ENCODE results near the gene KRT39.

The KRT39 gene

DNA sequence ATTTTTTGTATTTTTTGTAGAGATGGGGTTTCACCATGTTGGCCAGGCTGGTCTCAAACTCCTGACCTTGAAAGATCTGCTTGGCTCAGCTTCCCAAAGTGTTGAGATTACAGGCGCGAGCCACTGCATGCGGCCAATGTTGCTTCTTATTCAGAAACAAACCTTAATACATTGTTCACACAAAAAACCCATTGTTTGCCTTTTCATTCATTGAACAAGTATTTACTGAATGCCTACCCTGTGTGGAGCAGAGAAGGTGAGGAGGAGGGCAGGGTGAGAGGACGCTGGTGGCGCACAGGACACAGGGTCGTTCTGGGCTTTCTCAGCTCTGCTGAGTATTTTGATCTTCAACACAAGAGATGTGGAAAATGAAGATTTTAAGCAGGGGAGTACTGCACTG lies 21.3 kb downstream of the KRT39 start:
- no peaks in the 10 kb centered on the region for H3K36me3 ChIP-seq (ENCODE audit: insufficient read depth, low read length)
- DNase-seq (ENCODE audit: low read depth, low spot score): no peak
- no peak overlapping the region for H3K9ac ChIP-seq (ENCODE audit: insufficient read length)

DNA sequence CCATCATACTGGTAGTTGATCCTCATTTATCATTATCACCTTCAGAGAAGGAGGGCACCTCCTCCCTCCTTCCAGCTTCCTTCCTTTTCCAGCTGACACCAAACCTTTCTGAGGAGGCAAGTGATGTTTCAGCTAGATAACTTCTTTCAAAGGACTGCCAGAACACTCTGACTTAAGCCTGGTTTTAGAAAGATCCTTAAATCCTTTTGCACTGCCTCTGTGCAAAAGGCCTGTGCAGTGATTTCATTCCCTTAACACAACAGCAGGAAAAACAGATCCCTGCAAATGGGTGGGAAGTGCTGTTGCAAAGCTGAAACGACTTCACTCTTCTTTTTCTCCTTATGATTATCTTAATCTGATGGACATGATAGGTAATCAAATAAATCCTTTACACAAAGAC lies 22.2 kb downstream of the KRT39 start:
- no peaks in the 10 kb centered on the region for H3K9me3 ChIP-seq (ENCODE audit: low read depth, low read length)
- H3K9ac ChIP-seq (ENCODE audit: insufficient read length): no peak overlapping the region
- TF ChIP-seq POLR2AphosphoS5 (IDR thresholded peaks at IDR 0.05; ENCODE audit: borderline replicate concordance, low read depth, low read length) (no peak), FOXP2 (optimal IDR thresholded peaks at IDR 0.05; ENCODE audit: control extremely low read depth, extremely low read length, insufficient read depth) (no peak), EZH2 (IDR thresholded peaks at IDR 0.05) (no peak)
- no peak for DNase-seq (ENCODE audit: low read depth, low spot score)
- H3K27ac ChIP-seq: no peak overlapping the region
- no peak overlapping the region for H3K4me3 ChIP-seq
- no peaks in the 10 kb centered on the region for H3K36me3 ChIP-seq (ENCODE audit: insufficient read depth, low read length)

More for the DNA sequence above, 21.3 kb downstream of the KRT39 start:
- no peak for TF ChIP-seq FOXP2 (optimal IDR thresholded peaks at IDR 0.05; ENCODE audit: control extremely low read depth, extremely low read length, insufficient read depth)
- TF ChIP-seq POLR2AphosphoS5 (IDR thresholded peaks at IDR 0.05; ENCODE audit: borderline replicate concordance, low read depth, low read length): no peak
- TF ChIP-seq EZH2 (IDR thresholded peaks at IDR 0.05): no peak
- Histone ChIP-seq H3K27ac (no peak overlapping the region), H3K9me3 (ENCODE audit: low read depth, low read length) (no peaks in the 10 kb centered on the region), H3K4me3 (no peak overlapping the region)

- no peak for DNase-seq (ENCODE audit: low read depth, low spot score)
- Histone ChIP-seq H3K36me3 (ENCODE audit: insufficient read depth, low read length) (no peaks in the 10 kb centered on the region), H3K27ac (no peak overlapping the region), H3K4me3 (no peak overlapping the region), H3K9ac (ENCODE audit: insufficient read length) (no peak overlapping the region), H3K9me3 (ENCODE audit: low read depth, low read length) (no peaks in the 10 kb centered on the region)
- TF ChIP-seq FOXP2 (optimal IDR thresholded peaks at IDR 0.05; ENCODE audit: control extremely low read depth, extremely low read length, insufficient read depth) (no peak), POLR2AphosphoS5 (IDR thresholded peaks at IDR 0.05; ENCODE audit: borderline replicate concordance, low read depth, low read length) (no peak), EZH2 (IDR thresholded peaks at IDR 0.05) (no peak)
Observed at GRCh38 chr17:40942553-40942952, 24.2 kb downstream of the KRT39 start.

- H3K27ac ChIP-seq: no peak overlapping the region
- no peak for DNase-seq (ENCODE audit: low read depth, low spot score)
- no peak overlapping the region for H3K4me3 ChIP-seq
- no peaks in the 10 kb centered on the region for H3K9me3 ChIP-seq (ENCODE audit: low read depth, low read length)
- no peak overlapping the region for H3K9ac ChIP-seq (ENCODE audit: insufficient read length)
- no peak for TF ChIP-seq EZH2 (IDR thresholded peaks at IDR 0.05)
- TF ChIP-seq FOXP2 (optimal IDR thresholded peaks at IDR 0.05; ENCODE audit: control extremely low read depth, extremely low read length, insufficient read depth): no peak
- no peak for TF ChIP-seq POLR2AphosphoS5 (IDR thresholded peaks at IDR 0.05; ENCODE audit: borderline replicate concordance, low read depth, low read length)
- no peaks in the 10 kb centered on the region for H3K36me3 ChIP-seq (ENCODE audit: insufficient read depth, low read length)
Observed at GRCh38 chr17:40940266-40940665, 26.5 kb downstream of the KRT39 start.

DNA sequence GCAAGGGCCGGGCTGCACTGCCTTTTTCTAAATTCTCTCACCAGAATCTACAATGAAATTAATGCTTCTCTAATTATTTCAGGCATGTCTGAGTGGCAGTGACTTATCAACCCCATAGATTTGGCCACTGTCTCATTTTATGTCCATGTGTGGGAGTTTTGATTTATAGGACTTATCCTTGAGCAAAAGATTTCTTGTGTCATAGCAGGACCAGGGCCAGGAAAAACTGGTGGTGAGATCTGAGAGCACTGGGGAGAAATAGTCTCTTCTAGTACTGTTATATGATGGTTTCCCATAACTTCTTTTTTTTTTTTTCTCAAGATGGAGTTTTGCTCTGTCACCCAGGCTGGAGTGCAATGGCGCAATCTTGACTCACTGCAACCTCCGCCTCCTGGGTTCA lies 27.8 kb downstream of the KRT39 start:
- no peaks in the 10 kb centered on the region for H3K9me3 ChIP-seq (ENCODE audit: low read depth, low read length)
- TF ChIP-seq POLR2AphosphoS5 (IDR thresholded peaks at IDR 0.05; ENCODE audit: borderline replicate concordance, low read depth, low read length) (no peak), EZH2 (IDR thresholded peaks at IDR 0.05) (no peak)
- no peak overlapping the region for H3K27ac ChIP-seq
- H3K4me3 ChIP-seq: no peak overlapping the region
- no peak for DNase-seq (ENCODE audit: low read depth, low spot score)
- H3K9ac ChIP-seq (ENCODE audit: insufficient read length): no peak overlapping the region
- H3K36me3 ChIP-seq (ENCODE audit: insufficient read depth, low read length): no peaks in the 10 kb centered on the region

DNA sequence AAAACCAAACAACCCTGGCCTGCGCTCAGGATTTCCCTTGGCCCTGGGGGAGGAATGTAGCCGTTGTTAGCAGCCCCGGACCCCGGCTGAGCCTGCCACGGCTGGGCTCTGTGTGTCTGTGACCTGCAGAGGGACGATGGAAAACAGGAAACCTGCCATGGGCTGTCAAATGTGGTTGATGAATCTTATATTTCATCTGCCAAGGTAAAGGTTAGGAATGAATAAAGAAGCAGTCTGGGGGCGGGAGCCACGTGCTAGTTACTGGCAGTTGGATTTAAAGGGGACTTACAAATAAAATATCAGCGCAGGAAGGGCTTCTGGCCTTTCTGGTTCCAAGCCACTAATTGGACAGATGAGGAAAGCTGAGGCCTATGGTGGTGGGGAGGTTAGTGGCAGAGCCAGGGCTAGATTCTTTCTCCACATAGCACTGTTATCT lies 29.3 kb downstream of the KRT39 start, which contains the start of gene KRT23:
KRT23 (minus strand) TSS at position 263 of the 436 bp plus-strand sequence. CDS start 1,043 bp downstream, outside the sequence.
- Histone ChIP-seq H3K9me3 (ENCODE audit: low read depth, low read length) (no peaks in the 10 kb centered on the region), H3K9ac (ENCODE audit: insufficient read length) (no peak within 1 kb of the TSS), H3K36me3 (ENCODE audit: insufficient read depth, low read length) (no peaks in the 10 kb centered on the region), H3K27ac (no peak within 1 kb of the TSS), H3K4me3 (no peak within 1 kb of the TSS)
- no peak for TF ChIP-seq POLR2AphosphoS5 (IDR thresholded peaks at IDR 0.05; ENCODE audit: borderline replicate concordance, low read depth, low read length)
- no peak for TF ChIP-seq FOXP2 (optimal IDR thresholded peaks at IDR 0.05; ENCODE audit: control extremely low read depth, extremely low read length, insufficient read depth)
- TF ChIP-seq EZH2 (IDR thresholded peaks at IDR 0.05): no peak
- no peak for DNase-seq (ENCODE audit: low read depth, low spot score)

GRCh38 chr17:40936976-40937375 lies 29.8 kb downstream of the KRT39 start:
- no peak for TF ChIP-seq EZH2 (IDR thresholded peaks at IDR 0.05)
- no peak for TF ChIP-seq POLR2AphosphoS5 (IDR thresholded peaks at IDR 0.05; ENCODE audit: borderline replicate concordance, low read depth, low read length)
- TF ChIP-seq FOXP2 (optimal IDR thresholded peaks at IDR 0.05; ENCODE audit: control extremely low read depth, extremely low read length, insufficient read depth): no peak
- no peak overlapping the region for H3K9ac ChIP-seq (ENCODE audit: insufficient read length)
- no peak overlapping the region for H3K27ac ChIP-seq
- H3K36me3 ChIP-seq (ENCODE audit: insufficient read depth, low read length): no peaks in the 10 kb centered on the region
- H3K9me3 ChIP-seq (ENCODE audit: low read depth, low read length): no peaks in the 10 kb centered on the region
- no peak overlapping the region for H3K4me3 ChIP-seq
- no peak for DNase-seq (ENCODE audit: low read depth, low spot score)

GRCh38 chr17:40936437-40936971 lies 30.2 kb downstream of the KRT39 start:
- no peaks in the 10 kb centered on the region for H3K9me3 ChIP-seq (ENCODE audit: low read depth, low read length)
- H3K4me3 ChIP-seq: no peak overlapping the region
- H3K27ac ChIP-seq: no peak overlapping the region
- no peaks in the 10 kb centered on the region for H3K36me3 ChIP-seq (ENCODE audit: insufficient read depth, low read length)
- no peak for DNase-seq (ENCODE audit: low read depth, low spot score)
- TF ChIP-seq FOXP2 (optimal IDR thresholded peaks at IDR 0.05; ENCODE audit: control extremely low read depth, extremely low read length, insufficient read depth) (no peak), EZH2 (IDR thresholded peaks at IDR 0.05) (no peak), POLR2AphosphoS5 (IDR thresholded peaks at IDR 0.05; ENCODE audit: borderline replicate concordance, low read depth, low read length) (no peak)
- no peak overlapping the region for H3K9ac ChIP-seq (ENCODE audit: insufficient read length)

GRCh38 chr17:40935624-40936023 lies 31.1 kb downstream of the KRT39 start:
- H3K9me3 ChIP-seq (ENCODE audit: low read depth, low read length): no peaks in the 10 kb centered on the region
- no peak for TF ChIP-seq FOXP2 (optimal IDR thresholded peaks at IDR 0.05; ENCODE audit: control extremely low read depth, extremely low read length, insufficient read depth)
- no peak for TF ChIP-seq POLR2AphosphoS5 (IDR thresholded peaks at IDR 0.05; ENCODE audit: borderline replicate concordance, low read depth, low read length)
- TF ChIP-seq EZH2 (IDR thresholded peaks at IDR 0.05): no peak
- H3K9ac ChIP-seq (ENCODE audit: insufficient read length): no peak overlapping the region
- no peaks in the 10 kb centered on the region for H3K36me3 ChIP-seq (ENCODE audit: insufficient read depth, low read length)
- H3K27ac ChIP-seq: no peak overlapping the region
- H3K4me3 ChIP-seq: no peak overlapping the region
- no peak for DNase-seq (ENCODE audit: low read depth, low spot score)

Measured in SK-N-MC (cell line).